Upper lobe of left lung (tissue), 6 donors: Measurements from ENCODE around the gene PLEKHG3. TPM values are rescaled to one million over a fixed set of nuclear protein-coding genes. Genes with fewer than 3 reads are reported as not detected.

Experiments
- ATAC-seq, 2 donors: fragments of 200-7000 bp; cut with Tn5 transposase; one replicate each; pipeline ENCODE4 v1.9.1; 2022; ENCODE audit warnings: mild to moderate bottlenecking in 2 of 2, moderate library complexity in 2 of 2; ENCODE audit not compliant: low FRiP score in 2 of 2
- DNase-seq, 2 donors: peaks; one replicate each; pipeline ENCODE4 v3.0.0-alpha.2; 2019 to 2020
- H3K27ac ChIP-seq, 4 donors: fragments of 200-600 bp; sonication (generic); one replicate each; pipeline ENCODE4 v1.5.1; 2016 to 2019
- H3K27me3 ChIP-seq, 4 donors: fragments of 200-600 bp; sonication (generic); one replicate each; pipeline ENCODE4 v1.5.1; 2017 to 2019
- H3K36me3 ChIP-seq, 4 donors: fragments of 200-600 bp; sonication (generic); one replicate each; pipeline ENCODE4 v1.5.1; 2016 to 2019
- H3K4me1 ChIP-seq, 4 donors: fragments of 200-600 bp; sonication (generic); one replicate each; pipeline ENCODE4 v1.5.1; 2018 to 2019
- H3K4me3 ChIP-seq, 4 donors: fragments of 200-600 bp; sonication (generic); one replicate each; pipeline ENCODE4 v1.5.1; 2017 to 2019; ENCODE audit warnings: mild to moderate bottlenecking in 2 of 4, moderate library complexity in 1 of 4
- H3K9me3 ChIP-seq, 4 donors: fragments of 200-600 bp; sonication (generic); one replicate each; pipeline ENCODE4 v1.5.1; 2018 to 2019
- CTCF ChIP-seq, 6 experiments: fragments of 450-650 bp in 4 of 6; fragments of 200-600 bp in 2 of 6; sonication (generic) in 2 of 6; IDR thresholded peaks; one replicate each; pipeline ENCODE4 v1.5.1; 2016 to 2019; ENCODE audit warnings: antibody characterized with exemption in 6 of 6
- EP300 ChIP-seq, 4 donors: sonication (generic); formaldehyde crosslinking; IDR thresholded peaks; one replicate each; pipeline ENCODE4 v1.5.1; 2017; ENCODE audit warnings: antibody characterized with exemption in 4 of 4, control low read depth in 2 of 4
- POLR2A ChIP-seq, 4 donors: fragments of 450-650 bp; IDR thresholded peaks; one replicate each; pipeline ENCODE4 v1.5.1; 2016 to 2017; ENCODE audit warnings: antibody characterized with exemption in 4 of 4, mild to moderate bottlenecking in 2 of 4
- POLR2AphosphoS5 ChIP-seq, 2 donors: sonication (generic); formaldehyde crosslinking; IDR thresholded peaks; one replicate each; pipeline ENCODE4 v1.5.1; 2017; ENCODE audit warnings: antibody characterized with exemption in 2 of 2
- WGBS, 2 donors: methylation state at CpG; one replicate each; pipeline ENCODE4 v1.1.5; 2017 to 2018; 5-methylcytosine and 5-hydroxymethylcytosine counted together
- total RNA-seq, 6 donors: library from RNA; depleted of rRNA in 4 of 6; stranded (reverse); fragments of >200 nt in 4 of 6; gene quantifications; one replicate each; pipeline versions ENCODE4 v1.1.0 to v1.2.1, GENCODE V29; 2016 to 2021
- donor health status: DM: no; HTN: no; CAD: no; lungs with moderate emphysema.
- donor health status: DM: no; HTN: yes; CAD: no; lungs with severe emphysema.

PLEKHG3 gene
- total RNA-seq, 6 donors from 2014 or later: 12.8 to 49.2 (median 34.8) TPM

DNA sequence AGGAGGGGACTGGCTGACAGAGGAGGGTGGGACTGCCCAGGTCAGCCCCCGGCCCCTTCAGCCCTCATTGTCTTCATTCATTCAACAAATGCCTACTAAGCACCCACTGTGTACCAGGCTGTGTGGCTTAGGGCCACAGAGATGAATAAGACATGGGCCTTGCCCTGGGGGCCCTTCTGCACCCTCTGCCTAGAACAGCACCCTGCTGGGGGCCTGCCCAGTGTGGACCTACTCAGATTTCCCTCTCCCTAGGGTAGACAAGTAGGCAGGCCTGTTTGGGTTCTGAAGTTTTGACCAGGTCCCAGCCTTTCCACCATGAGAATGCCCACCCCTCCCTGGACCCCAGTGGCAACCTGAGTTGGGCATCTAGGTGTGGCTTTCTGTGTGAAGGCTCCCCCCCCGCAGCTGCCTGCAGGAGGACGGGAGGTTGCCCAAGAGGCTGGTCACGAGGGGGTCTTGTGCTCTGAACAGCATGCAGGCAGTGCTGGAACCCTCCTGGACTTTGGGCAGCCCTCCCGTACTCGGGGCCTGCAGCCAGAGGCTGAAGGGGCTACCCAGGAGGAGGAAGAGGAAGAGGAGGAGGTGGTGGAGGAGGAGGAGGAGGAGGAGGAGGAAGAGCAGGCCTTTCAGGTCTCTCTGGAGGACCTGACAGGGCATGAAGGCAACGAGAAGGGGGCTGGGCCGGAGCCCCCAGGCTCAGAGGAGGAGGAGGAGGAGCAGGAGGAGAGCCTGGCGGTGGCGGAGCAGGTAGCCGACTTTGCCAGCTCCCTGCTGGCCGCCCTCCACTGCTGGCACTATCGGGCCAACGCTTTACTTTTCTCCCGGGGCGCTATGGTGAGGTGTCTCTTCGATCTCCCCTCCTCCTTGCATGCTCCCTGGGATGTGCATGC lies 33.4 kb downstream of the PLEKHG3 start:
- Histone ChIP-seq H3K27me3 (no peaks in the 10 kb centered on the region), H3K9me3 (no peaks in the 10 kb centered on the region), H3K36me3 (peaks cover 4 to 52% (median 35%) of the 10 kb centered on the region in 4 donors), H3K4me1 (peaks cover 0 to 5% (median 0%) of the 10 kb centered on the region in 4 donors), H3K27ac (peak overlapping the region in 1 of 4 donors; percentile 1), H3K4me3 (no peak overlapping the region)
- WGBS, 2 donors: 85 to 87% methylated on average over 13 to 17 of the region's 17 CpGs
- no peak for ATAC-seq
- DNase-seq: peak in 1 of 2 donors; percentile 39
- no peak for TF ChIP-seq POLR2A (IDR thresholded peaks at IDR 0.05)
- TF ChIP-seq CTCF (IDR thresholded peaks at IDR 0.05): no peak
- TF ChIP-seq POLR2AphosphoS5 (IDR thresholded peaks at IDR 0.05): no peak
- TF ChIP-seq EP300 (IDR thresholded peaks at IDR 0.05): no peak

- H3K27ac ChIP-seq: no peak overlapping the region
- no peaks in the 10 kb centered on the region for H3K9me3 ChIP-seq
- no peaks in the 10 kb centered on the region for H3K27me3 ChIP-seq
- peaks cover 4 to 52% (median 36%) of the 10 kb centered on the region in 4 donors for H3K36me3 ChIP-seq
- peaks cover 0 to 5% (median 0%) of the 10 kb centered on the region in 4 donors for H3K4me1 ChIP-seq
- 84 to 88% methylated on average over 4 to 8 of the region's 9 CpGs for WGBS, 2 donors
- no peak overlapping the region for H3K4me3 ChIP-seq
- TF ChIP-seq CTCF (IDR thresholded peaks at IDR 0.05) (no peak), EP300 (IDR thresholded peaks at IDR 0.05) (no peak), POLR2A (IDR thresholded peaks at IDR 0.05) (no peak), POLR2AphosphoS5 (IDR thresholded peaks at IDR 0.05) (no peak)
- no peak for DNase-seq
- no peak for ATAC-seq
Measured at GRCh38 chr14:64738281-64738804, 34.1 kb downstream of the PLEKHG3 start.

- no peak overlapping the region for H3K4me3 ChIP-seq
- peaks cover 0 to 9% (median 1%) of the 10 kb centered on the region in 4 donors for H3K4me1 ChIP-seq
- no peak for ATAC-seq
- H3K27ac ChIP-seq: no peak overlapping the region
- no peak for TF ChIP-seq EP300 (IDR thresholded peaks at IDR 0.05)
- TF ChIP-seq POLR2AphosphoS5 (IDR thresholded peaks at IDR 0.05): no peak
- no peak for TF ChIP-seq POLR2A (IDR thresholded peaks at IDR 0.05)
- no peak for TF ChIP-seq CTCF (IDR thresholded peaks at IDR 0.05)
- no peaks in the 10 kb centered on the region for H3K27me3 ChIP-seq
- no peaks in the 10 kb centered on the region for H3K9me3 ChIP-seq
- DNase-seq: peak in 1 of 2 donors; percentile 71
- WGBS, 2 donors: 94% methylated on average over 15 of the region's 15 CpGs; no CpG with 5 or more reads in 1 of the 2 donors
- H3K36me3 ChIP-seq: peaks cover 4 to 55% (median 38%) of the 10 kb centered on the region in 4 donors
Measured at GRCh38 chr14:64741200-64741599, 37.0 kb downstream of the PLEKHG3 start.

DNA sequence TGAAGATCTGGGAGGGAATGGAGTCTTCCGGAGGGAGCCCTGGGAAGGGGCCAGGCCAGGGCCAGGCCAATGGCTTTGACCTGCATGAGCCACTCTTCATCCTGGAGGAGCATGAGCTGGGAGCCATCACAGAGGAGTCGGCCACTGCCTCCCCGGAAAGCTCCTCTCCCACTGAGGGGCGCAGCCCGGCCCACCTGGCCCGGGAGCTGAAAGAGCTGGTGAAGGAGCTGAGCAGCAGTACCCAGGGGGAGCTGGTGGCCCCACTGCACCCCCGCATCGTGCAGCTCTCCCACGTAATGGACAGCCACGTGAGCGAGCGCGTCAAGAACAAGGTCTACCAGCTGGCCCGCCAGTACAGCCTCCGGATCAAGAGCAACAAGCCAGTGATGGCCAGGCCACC lies 37.7 kb downstream of the PLEKHG3 start:
- Histone ChIP-seq H3K4me3 (no peak overlapping the region), H3K4me1 (peaks cover 0 to 15% (median 3%) of the 10 kb centered on the region in 4 donors), H3K36me3 (peaks cover 4 to 51% (median 35%) of the 10 kb centered on the region in 4 donors), H3K9me3 (no peaks in the 10 kb centered on the region), H3K27ac (no peak overlapping the region), H3K27me3 (no peaks in the 10 kb centered on the region)
- 96 to 100% methylated on average over 3 to 12 of the region's 15 CpGs for WGBS, 2 donors
- peak in 1 of 2 donors; percentile 79 for DNase-seq
- TF ChIP-seq POLR2AphosphoS5 (IDR thresholded peaks at IDR 0.05): no peak
- no peak for TF ChIP-seq CTCF (IDR thresholded peaks at IDR 0.05)
- TF ChIP-seq POLR2A (IDR thresholded peaks at IDR 0.05): no peak
- no peak for TF ChIP-seq EP300 (IDR thresholded peaks at IDR 0.05)
- ATAC-seq: no peak
